AG04449 (cell line): ENCODE data around the gene CTNS.

Source experiments
- CTCF ChIA-PET: fragments of 350-600 bp; formaldehyde crosslinking; extraction: SDS; loops from one replicate; lab custom pipeline; 2021; ENCODE audit warnings: antibody characterized with exemption; lab: Yijun Ruan, JAX
- POLR2A ChIA-PET: fragments of 400-600, 350-600 bp; formaldehyde crosslinking; extraction: SDS; loops from one replicate; lab custom pipeline; 2020; ENCODE audit warnings: antibody characterized with exemption, inconsistent platforms; lab: Yijun Ruan, JAX
- DNase-seq: peaks from one replicate; pipeline ENCODE4 v3.0.0-alpha.2; 2010; ENCODE audit warnings: low read depth, low spot score
- H3K4me3 ChIP-seq: 2 replicates; pipeline ENCODE4 v1.5.1; 2011; ENCODE audit warnings: low read depth, mild to moderate bottlenecking, control low read depth, low read length
- TF ChIP-seq, protein P1 (sequence below): IDR thresholded peaks from one replicate; pipeline ENCODE4 v1.5.1; 2011; ENCODE audit warnings: mild to moderate bottlenecking, moderate library complexity, low read length, control low read depth, inconsistent platforms; ENCODE audit not compliant: insufficient read depth; ENCODE audit errors: missing control alignments

Gene CTNS

DNA sequence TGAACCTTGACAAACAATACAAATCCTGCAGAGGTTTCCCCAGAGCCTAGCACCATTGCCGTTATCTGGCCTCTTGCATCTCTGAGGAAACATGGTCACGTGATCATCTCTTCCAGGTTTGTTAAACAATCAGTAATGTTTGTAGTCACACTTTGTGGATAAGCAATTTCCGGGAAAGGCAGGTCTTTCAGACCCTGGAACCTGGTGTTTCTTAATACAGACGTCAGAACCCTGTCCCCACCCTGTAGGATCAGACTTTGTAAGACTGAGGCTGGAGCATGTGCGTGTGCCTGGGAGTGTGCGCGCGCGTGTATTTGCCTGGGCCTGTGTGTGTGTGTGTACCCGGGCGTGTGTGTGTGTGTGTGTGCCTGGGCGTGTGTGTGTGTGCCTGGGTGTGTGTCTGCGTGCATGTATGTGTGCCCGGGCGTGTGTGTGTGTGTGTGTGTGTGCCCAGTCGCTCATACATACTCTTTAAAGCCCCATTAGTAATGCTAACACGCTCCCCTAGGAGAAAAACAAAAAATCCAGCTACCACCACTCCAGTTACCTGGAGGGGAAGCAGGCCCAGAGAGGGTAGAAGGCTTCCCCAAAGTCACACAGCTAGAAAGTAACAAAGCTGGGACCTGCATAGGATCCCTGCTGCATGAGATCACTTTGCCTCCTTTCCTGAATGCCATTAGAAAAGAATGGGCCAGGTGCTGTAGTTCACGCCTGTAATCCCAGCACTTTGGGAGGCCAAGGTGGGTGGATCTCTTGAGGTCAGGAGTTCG, 5.3 kb downstream of the CTNS start:
- no peak for DNase-seq
- CTCF ChIA-PET: no interaction called here
- POLR2A ChIA-PET: interaction anchor here (0.6 kb wide), 1 partner anchor 26 kb away, joined by 3 read pairs; no protein-coding TSS in a partner anchor

DNA sequence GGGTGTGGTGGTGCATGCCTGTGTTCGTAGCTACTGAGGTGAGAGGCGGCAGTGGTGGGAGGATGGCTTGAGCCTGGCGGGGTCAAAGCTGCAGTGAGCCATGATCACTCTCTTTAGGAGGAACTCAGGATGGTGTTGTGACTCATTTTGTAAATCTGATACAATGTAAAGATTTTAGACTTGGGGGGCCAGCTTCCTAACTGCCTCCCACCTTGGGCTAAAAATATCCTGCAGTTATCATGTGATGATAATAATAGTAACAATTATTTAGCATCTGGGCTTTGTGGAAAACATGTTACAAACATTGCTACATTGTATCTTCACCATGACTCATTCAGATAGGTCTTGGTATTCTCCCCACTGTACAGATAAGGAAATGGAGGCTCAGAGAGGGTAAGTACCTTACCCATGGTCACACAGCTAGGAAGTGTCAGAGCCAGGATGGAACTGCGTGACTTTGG, 7.4 kb downstream of the CTNS start:
- CTCF ChIA-PET: interaction anchor here (1.8 kb wide), 1 partner anchor 11 kb away, joined by 4 read pairs; no protein-coding TSS in a partner anchor
- no peak overlapping the region for H3K4me3 ChIP-seq
- DNase-seq: no peak
- POLR2A ChIA-PET: no interaction called here
- TF ChIP-seq, protein P1, sequence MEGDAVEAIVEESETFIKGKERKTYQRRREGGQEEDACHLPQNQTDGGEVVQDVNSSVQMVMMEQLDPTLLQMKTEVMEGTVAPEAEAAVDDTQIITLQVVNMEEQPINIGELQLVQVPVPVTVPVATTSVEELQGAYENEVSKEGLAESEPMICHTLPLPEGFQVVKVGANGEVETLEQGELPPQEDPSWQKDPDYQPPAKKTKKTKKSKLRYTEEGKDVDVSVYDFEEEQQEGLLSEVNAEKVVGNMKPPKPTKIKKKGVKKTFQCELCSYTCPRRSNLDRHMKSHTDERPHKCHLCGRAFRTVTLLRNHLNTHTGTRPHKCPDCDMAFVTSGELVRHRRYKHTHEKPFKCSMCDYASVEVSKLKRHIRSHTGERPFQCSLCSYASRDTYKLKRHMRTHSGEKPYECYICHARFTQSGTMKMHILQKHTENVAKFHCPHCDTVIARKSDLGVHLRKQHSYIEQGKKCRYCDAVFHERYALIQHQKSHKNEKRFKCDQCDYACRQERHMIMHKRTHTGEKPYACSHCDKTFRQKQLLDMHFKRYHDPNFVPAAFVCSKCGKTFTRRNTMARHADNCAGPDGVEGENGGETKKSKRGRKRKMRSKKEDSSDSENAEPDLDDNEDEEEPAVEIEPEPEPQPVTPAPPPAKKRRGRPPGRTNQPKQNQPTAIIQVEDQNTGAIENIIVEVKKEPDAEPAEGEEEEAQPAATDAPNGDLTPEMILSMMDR: no peak

More for the DNA sequence above, 5.3 kb downstream of the CTNS start:
- H3K4me3 ChIP-seq: no peak overlapping the region
- TF ChIP-seq, protein P1: no peak

DNA sequence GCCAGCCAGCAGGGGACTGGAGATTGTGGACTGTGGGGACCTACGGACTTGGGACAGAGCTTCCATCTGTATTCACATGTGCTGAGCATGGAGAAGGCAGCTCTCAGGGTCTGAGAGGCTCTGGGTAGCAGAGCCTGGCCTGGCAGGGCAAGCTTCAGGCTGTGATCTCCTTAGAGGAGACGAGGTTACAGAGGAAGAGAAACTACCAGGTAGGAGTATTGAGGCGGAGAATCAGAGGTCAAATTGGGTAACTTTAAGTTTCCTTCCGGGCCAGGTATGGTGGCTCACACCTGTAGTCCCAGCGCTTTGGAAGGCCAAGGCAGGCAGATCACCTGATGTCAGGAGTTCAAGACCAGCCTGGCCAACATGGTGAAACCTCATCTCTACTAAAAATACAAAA, 8.8 kb downstream of the CTNS start:
- CTCF ChIA-PET: interaction anchor here (0.9 to 1.8 kb wide), 3 partner anchors 9 to 597 kb away, joined by 3 to 4 read pairs (median 3); no protein-coding TSS in a partner anchor

DNA sequence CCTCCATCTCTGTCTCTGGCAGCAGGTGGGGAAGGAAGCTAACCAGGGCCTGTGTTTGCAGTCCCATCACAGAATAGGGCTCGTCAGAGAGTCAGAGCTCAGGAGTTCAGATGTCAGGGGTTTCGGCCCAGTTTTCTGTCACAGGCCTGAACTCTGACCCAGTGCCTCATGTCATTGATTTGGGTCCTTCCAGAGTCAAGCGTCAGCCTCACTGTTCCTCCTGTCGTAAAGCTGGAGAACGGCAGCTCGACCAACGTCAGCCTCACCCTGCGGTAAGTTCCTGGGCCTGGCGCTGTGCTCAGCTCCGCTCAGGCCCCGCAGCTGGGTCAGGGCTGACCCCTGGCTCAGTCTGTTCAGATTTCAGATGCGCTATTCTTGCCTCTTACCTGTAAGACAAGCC, 10.7 kb downstream of the CTNS start:
- CTCF ChIA-PET: interaction anchor here (0.9 to 5.1 kb wide), 10 partner anchors 9 to 1265 kb away, joined by 3 to 40 read pairs (median 4); partner anchors contain the start of genes CTNS and SHPK
- no peak for DNase-seq
- no peak overlapping the region for H3K4me3 ChIP-seq
- TF ChIP-seq, protein P1: no peak
- POLR2A ChIA-PET: interaction anchor here (0.7 kb wide), 1 partner anchor 11 kb away, joined by 3 read pairs; the partner anchor contains the start of genes CTNS and SHPK

More for the DNA sequence above, 8.8 kb downstream of the CTNS start:
- no peak overlapping the region for H3K4me3 ChIP-seq
- TF ChIP-seq, protein P1: no peak
- DNase-seq: no peak
- POLR2A ChIA-PET: no interaction called here

DNA sequence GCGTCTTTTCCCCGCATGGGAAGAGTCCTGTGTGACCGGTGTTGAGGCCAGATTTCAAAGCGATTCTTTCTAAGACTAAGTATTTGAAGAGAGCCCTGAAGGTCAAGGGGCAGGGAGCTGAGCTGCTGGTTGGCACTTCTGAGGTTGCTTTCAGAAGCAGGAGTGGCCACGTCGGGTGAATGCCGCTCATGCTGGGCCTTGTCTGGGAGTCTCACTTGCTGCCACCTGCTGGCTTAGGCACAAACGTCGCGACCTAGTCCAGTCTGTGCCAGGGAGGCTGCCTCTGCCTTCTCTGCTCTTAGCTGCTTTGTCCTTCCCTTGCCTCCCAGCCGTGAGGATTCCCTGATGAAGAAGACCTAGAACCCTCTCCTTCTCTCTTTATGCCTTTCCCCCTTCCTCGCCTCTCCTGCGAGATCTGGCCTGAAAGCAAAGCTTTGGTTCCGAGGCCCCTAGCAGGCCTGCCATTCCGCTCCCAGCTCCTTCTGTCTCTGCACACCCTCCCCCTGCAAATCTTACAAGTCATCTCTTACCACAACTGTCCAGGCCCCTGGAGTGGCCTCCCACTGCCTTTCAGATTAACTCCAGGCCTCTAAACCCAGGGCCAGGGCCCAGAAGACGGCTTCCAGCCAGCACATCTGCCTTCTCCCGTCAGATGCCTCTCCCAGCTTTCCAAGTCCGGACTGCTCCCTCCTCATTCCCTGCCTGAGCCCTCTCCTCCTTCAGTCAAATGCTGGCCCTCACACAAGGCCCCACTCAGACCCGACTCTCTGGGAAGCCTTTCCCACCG, 11.4 kb downstream of the CTNS start:
- POLR2A ChIA-PET: interaction anchor here (0.7 kb wide), 1 partner anchor 12 kb away, joined by 3 read pairs; the partner anchor contains the start of genes CTNS and SHPK
- CTCF ChIA-PET: interaction anchor here (0.7 to 5.1 kb wide), 13 partner anchors 9 to 1266 kb away, joined by 3 to 40 read pairs (median 4); partner anchors contain the start of genes CTNS and SHPK
- H3K4me3 ChIP-seq: no peak overlapping the region
- TF ChIP-seq, protein P1: peak; percentile 77
- DNase-seq: no peak
